ENCODE data around the gene RDH11. TPM values are rescaled to one million over a fixed set of nuclear protein-coding genes. Genes with fewer than 3 reads are reported as not detected.

The RDH11 gene, protein sequence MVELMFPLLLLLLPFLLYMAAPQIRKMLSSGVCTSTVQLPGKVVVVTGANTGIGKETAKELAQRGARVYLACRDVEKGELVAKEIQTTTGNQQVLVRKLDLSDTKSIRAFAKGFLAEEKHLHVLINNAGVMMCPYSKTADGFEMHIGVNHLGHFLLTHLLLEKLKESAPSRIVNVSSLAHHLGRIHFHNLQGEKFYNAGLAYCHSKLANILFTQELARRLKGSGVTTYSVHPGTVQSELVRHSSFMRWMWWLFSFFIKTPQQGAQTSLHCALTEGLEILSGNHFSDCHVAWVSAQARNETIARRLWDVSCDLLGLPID
- total RNA-seq (43.3 TPM), polyA plus RNA-seq (ENCODE audit: insufficient read depth in 1 of 8, insufficient read length in 8 of 8, low replicate concordance in 1 of 8) (10 to 100 TPM; 40.6 to 51.5 (median 44.4) TPM)
- long read RNA-seq, donor 1, partial matches to known transcripts, result 0 of 4 reads
- long read RNA-seq, donor 1, other reads (novel, unspliced or antisense), result 0 of 4 reads
- long read RNA-seq, donor 2, partial matches to known transcripts, result 0 of 2 reads
- long read RNA-seq, donor 2, other reads (novel, unspliced or antisense), result 0 of 2 reads
- long read RNA-seq, donor 3, transcript RDH11-201 (7 exons, 2,588 nt), result major isoform, 13 of 27 reads
- long read RNA-seq, donor 3, partial matches to known transcripts, result 14 of 27 reads
- long read RNA-seq, donor 3, other reads (novel, unspliced or antisense), result 0 of 27 reads
- long read RNA-seq, donor 4, transcript RDH11-201 (7 exons, 2,588 nt), result major isoform, 8 of 9 reads
- long read RNA-seq, donor 4, partial matches to known transcripts, result 0 of 9 reads
- long read RNA-seq, donor 4, other reads (novel, unspliced or antisense), result 0 of 9 reads
- long read RNA-seq, donor 5, transcript RDH11-201 (7 exons, 2,588 nt), result major isoform, 31 of 44 reads
- long read RNA-seq, donor 5, partial matches to known transcripts, result 8 of 44 reads
- long read RNA-seq, donor 5, other reads (novel, unspliced or antisense), result 0 of 44 reads
- long read RNA-seq, donor 6, transcript RDH11-201 (7 exons, 2,588 nt), result major isoform, 12 of 15 reads
- long read RNA-seq, donor 6, partial matches to known transcripts, result 0 of 15 reads
- long read RNA-seq, donor 6, other reads (novel, unspliced or antisense), result 0 of 15 reads
- long read RNA-seq, donor 7, transcript RDH11-201 (7 exons, 2,588 nt), result major isoform, 7 of 8 reads
- long read RNA-seq, donor 7, partial matches to known transcripts, result 0 of 8 reads
- long read RNA-seq, donor 7, other reads (novel, unspliced or antisense), result 0 of 8 reads
- long read RNA-seq, donor 8, transcript RDH11-201 (7 exons, 2,588 nt), result major isoform, 6 of 7 reads
- long read RNA-seq, donor 8, partial matches to known transcripts, result 0 of 7 reads
- long read RNA-seq, donor 8, other reads (novel, unspliced or antisense), result 0 of 7 reads
- long read RNA-seq, donor 9, transcript RDH11-201 (7 exons, 2,588 nt), result major isoform, 6 of 7 reads
- long read RNA-seq, donor 9, partial matches to known transcripts, result 0 of 7 reads
- long read RNA-seq, donor 9, other reads (novel, unspliced or antisense), result 0 of 7 reads
- long read RNA-seq, donor 10, transcript RDH11-201 (7 exons, 2,588 nt), result major isoform, 12 of 12 reads
- long read RNA-seq, donor 10, partial matches to known transcripts, result 0 of 12 reads
- long read RNA-seq, donor 10, other reads (novel, unspliced or antisense), result 0 of 12 reads
- long read RNA-seq, donor 11, transcript RDH11-201 (7 exons, 2,588 nt), result major isoform, 9 of 41 reads
- long read RNA-seq, donor 11, partial matches to known transcripts, result 31 of 41 reads
- long read RNA-seq, donor 11, other reads (novel, unspliced or antisense), result 0 of 41 reads

- Histone ChIP-seq H3K9me3 (replicated peaks; ENCODE audit: control insufficient read depth, low read depth, low read length) (no peaks in the 10 kb centered on the region), H3K4me3 (ENCODE audit: low read length) (peak within 1 kb of the TSS; percentile 80), H3K27ac (ENCODE audit: low read length) (peak within 1 kb of the TSS; percentile 96), H3K36me3 (ENCODE audit: control insufficient read depth, insufficient read depth, low read length) (peaks cover 19% of the 10 kb centered on the region), H3K4me1 (ENCODE audit: control insufficient read depth, insufficient read depth, low read length) (peaks cover 8% of the 10 kb centered on the region), H3K27me3 (ENCODE audit: control insufficient read depth, insufficient read depth, low read length) (no peaks in the 10 kb centered on the region)
- DNase-seq, result peak; percentile 97
- WGBS (ENCODE audit: insufficient coverage), result 0% methylated on average over 22 of the region's 25 CpGs
Measured at GRCh38 chr14:67695394-67695949, at the start of gene RDH11. TSS of gene RDH11 (minus strand) at chr14:67695764. CDS start at chr14:67695703, 61 bp downstream.

DNA sequence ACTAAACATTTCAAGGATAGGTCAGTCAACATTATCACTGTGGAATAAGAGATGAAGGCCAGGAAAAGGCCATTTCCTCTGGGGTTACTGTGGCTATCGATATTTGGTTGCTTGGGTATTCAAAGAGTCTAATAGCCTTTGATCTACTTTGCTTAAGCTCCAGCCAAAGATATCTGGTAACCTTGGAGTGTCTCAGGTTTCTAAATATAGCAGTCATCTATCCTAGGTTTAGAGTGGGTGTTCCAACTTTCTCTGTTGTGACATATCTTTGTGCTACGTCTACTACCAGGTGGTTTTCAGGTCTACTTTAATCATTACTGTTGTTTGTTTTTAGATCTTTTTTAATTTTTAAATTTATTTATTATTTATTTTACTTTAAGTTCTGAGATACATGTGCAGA is 48.5 kb upstream of the RDH11 start:
- Histone ChIP-seq H3K4me3 (ENCODE audit: low read length) (no peak overlapping the region), H3K27me3 (ENCODE audit: control insufficient read depth, insufficient read depth, low read length) (no peaks in the 10 kb centered on the region), H3K9me3 (replicated peaks; ENCODE audit: control insufficient read depth, low read depth, low read length) (no peaks in the 10 kb centered on the region), H3K27ac (ENCODE audit: low read length) (peak overlapping the region; percentile 55), H3K36me3 (ENCODE audit: control insufficient read depth, insufficient read depth, low read length) (peaks cover 19% of the 10 kb centered on the region), H3K4me1 (ENCODE audit: control insufficient read depth, insufficient read depth, low read length) (peaks cover 16% of the 10 kb centered on the region)
- no CpG with 5 or more reads among the region's 2 CpGs for WGBS (ENCODE audit: insufficient coverage)
- DNase-seq, result peak; percentile 25

DNA sequence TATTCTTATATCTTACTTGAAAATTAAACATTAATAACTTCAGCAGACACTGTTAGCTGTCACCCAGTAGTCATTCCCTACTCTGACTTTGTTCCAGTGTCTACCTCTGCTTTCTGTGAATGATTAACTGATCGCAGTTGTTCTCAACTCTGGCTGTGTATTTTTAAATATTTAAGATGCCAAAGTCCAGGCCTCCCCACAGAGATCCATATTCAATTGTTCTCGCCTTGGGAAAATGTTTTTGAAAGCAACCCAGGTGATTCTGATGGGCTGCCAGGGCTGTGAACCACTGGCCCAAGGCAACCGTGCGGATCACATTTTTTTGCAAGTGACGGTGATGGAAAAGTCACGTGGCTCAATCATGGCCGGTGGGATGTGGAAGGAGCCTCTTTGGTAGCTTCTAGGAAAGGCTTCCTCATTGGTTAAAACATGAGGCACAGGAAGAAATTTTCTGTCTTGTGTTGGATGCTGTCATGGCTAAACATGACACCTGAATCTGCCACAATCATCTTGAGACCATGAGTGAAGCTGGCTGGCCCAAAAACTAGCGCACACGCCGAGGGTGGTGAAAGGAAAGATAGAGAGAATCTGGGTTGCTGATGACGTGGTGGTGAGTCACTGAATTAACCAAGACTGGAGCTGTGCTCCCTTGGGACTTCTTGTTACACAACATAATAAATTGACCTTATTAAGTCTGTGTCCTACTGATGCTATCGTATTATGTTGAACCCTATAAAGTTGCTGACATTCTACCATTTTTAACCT is 43.4 kb upstream of the RDH11 start:
- Histone ChIP-seq H3K4me3 (ENCODE audit: low read length) (no peak overlapping the region), H3K36me3 (ENCODE audit: control insufficient read depth, insufficient read depth, low read length) (no peaks in the 10 kb centered on the region), H3K9me3 (replicated peaks; ENCODE audit: control insufficient read depth, low read depth, low read length) (no peaks in the 10 kb centered on the region), H3K27me3 (ENCODE audit: control insufficient read depth, insufficient read depth, low read length) (no peaks in the 10 kb centered on the region), H3K27ac (ENCODE audit: low read length) (no peak overlapping the region), H3K4me1 (ENCODE audit: control insufficient read depth, insufficient read depth, low read length) (peaks cover 32% of the 10 kb centered on the region)
- DNase-seq, result peak; percentile 24
- 75% methylated on average over 7 of the region's 12 CpGs for WGBS (ENCODE audit: insufficient coverage)

DNA sequence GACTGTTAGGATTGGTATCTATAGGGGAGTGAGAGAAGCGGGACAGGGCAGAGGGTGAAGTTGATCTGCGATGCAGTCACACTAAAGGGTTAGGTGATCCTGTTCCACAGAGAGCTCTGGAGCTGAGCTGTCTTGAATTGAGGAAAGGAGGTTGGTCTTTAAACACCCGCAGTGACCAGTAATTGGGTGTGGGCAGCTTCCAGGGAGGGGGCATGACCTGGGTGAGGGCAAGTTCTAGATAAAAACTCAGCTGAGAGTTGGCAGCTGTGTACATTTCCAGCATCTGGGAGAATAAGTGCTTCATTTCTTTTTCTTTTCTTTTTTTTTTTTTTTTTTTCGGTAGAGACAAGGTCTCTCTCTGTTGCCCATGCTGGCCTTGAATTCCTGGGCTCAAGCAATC is 41.2 kb upstream of the RDH11 start:
- no peaks in the 10 kb centered on the region for H3K9me3 ChIP-seq (replicated peaks; ENCODE audit: control insufficient read depth, low read depth, low read length)
- peaks cover 29% of the 10 kb centered on the region for H3K4me1 ChIP-seq (ENCODE audit: control insufficient read depth, insufficient read depth, low read length)
- WGBS (ENCODE audit: insufficient coverage), result 93% methylated on average over 3 of the region's 4 CpGs
- DNase-seq, result no peak
- no peak overlapping the region for H3K27ac ChIP-seq (ENCODE audit: low read length)
- H3K4me3 ChIP-seq (ENCODE audit: low read length), result no peak overlapping the region
- no peaks in the 10 kb centered on the region for H3K36me3 ChIP-seq (ENCODE audit: control insufficient read depth, insufficient read depth, low read length)
- no peaks in the 10 kb centered on the region for H3K27me3 ChIP-seq (ENCODE audit: control insufficient read depth, insufficient read depth, low read length)

DNA sequence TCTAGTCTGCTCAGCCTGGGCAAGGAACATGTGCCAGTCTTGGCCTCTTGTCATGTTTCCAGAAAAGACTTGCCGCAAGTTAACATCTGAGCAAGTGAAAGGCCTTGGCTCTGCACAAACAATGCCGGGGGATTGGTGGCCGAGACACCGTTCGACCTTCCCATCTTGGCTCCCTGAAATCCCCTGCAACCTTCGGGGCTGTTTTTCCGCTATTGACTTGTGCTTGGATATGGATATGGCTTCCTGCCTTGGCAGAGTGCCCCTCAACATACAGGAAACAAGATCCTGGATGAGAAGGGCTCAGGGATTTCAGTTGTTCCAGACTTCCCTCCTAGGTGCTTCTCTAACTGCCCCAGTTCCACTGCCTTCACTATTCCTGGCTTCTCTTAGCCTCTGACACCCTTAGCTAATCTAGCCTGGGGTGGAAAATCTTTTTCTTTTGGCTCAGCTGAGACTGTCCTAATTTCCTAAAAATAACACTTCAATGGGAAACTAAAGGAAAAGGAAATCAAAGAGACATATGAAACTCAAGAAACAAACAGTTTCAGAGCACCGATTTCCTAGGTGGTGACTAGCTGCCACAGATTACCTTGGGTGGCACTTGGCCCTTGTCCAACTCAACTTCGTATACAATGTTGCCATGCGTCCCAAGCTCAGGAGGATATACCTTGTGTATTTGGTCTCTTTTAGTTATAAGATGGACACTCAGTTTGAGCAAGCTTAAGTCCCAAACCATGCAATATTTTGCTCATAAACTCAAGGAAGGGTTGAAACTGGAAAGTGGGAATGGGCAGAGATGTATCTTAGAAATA is 40.0 kb upstream of the RDH11 start:
- no peaks in the 10 kb centered on the region for H3K36me3 ChIP-seq (ENCODE audit: control insufficient read depth, insufficient read depth, low read length)
- peak; percentile 76 for DNase-seq
- 24% methylated on average over 6 of the region's 10 CpGs for WGBS (ENCODE audit: insufficient coverage)
- no peaks in the 10 kb centered on the region for H3K27me3 ChIP-seq (ENCODE audit: control insufficient read depth, insufficient read depth, low read length)
- no peaks in the 10 kb centered on the region for H3K9me3 ChIP-seq (replicated peaks; ENCODE audit: control insufficient read depth, low read depth, low read length)
- peaks cover 29% of the 10 kb centered on the region for H3K4me1 ChIP-seq (ENCODE audit: control insufficient read depth, insufficient read depth, low read length)
- no peak overlapping the region for H3K4me3 ChIP-seq (ENCODE audit: low read length)
- peak overlapping the region; percentile 68 for H3K27ac ChIP-seq (ENCODE audit: low read length)

DNA sequence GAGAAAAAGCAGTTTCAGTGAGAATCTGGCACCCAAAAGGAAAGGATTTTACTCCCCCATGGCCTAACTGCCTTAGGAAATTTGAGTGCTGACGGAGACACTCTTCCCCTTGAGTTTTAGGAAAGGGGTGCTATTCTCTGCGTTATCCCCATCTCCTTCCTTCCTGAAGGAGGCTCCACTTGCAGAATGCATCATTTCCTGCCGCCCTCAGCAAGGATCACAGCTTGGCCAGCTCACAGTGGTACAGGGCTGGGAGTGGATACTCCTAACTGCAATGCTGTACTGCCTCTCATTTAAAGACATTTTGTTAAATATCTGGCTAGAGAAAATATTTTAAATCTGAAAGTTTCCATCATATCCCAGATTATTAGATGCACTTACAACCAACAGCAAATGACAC is 39.1 kb upstream of the RDH11 start:
- Histone ChIP-seq H3K4me3 (ENCODE audit: low read length) (no peak overlapping the region), H3K36me3 (ENCODE audit: control insufficient read depth, insufficient read depth, low read length) (no peaks in the 10 kb centered on the region), H3K9me3 (replicated peaks; ENCODE audit: control insufficient read depth, low read depth, low read length) (no peaks in the 10 kb centered on the region), H3K27ac (ENCODE audit: low read length) (peak overlapping the region; percentile 81), H3K4me1 (ENCODE audit: control insufficient read depth, insufficient read depth, low read length) (peaks cover 29% of the 10 kb centered on the region), H3K27me3 (ENCODE audit: control insufficient read depth, insufficient read depth, low read length) (no peaks in the 10 kb centered on the region)
- peak; percentile 49 for DNase-seq
- 100% methylated on average over 1 of the region's 3 CpGs for WGBS (ENCODE audit: insufficient coverage)

DNA sequence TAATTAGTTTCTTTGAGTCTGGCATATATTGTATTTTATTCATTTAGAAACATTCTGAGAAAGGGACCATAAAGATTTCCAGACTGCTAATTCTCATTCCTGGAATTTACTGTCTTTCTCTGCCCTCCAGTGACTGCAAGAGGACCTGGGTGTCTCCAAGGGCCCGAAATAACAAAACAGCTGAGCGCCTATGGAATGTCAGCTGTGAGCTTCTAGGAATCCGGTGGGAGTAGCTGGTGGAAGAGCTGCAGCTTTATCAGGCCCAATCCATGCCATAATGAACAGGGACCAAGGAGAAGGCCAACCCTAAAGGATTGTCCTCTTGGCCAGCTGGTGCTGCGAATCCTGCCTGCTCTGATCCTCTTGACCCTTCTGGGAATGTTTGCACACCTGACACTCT is 38.1 kb upstream of the RDH11 start:
- H3K4me3 ChIP-seq (ENCODE audit: low read length), result no peak overlapping the region
- peak overlapping the region; percentile 81 for H3K27ac ChIP-seq (ENCODE audit: low read length)
- 70% methylated on average over 3 of the region's 4 CpGs for WGBS (ENCODE audit: insufficient coverage)
- peak; percentile 82 for DNase-seq
- H3K4me1 ChIP-seq (ENCODE audit: control insufficient read depth, insufficient read depth, low read length), result peaks cover 27% of the 10 kb centered on the region
- H3K36me3 ChIP-seq (ENCODE audit: control insufficient read depth, insufficient read depth, low read length), result no peaks in the 10 kb centered on the region
- peaks cover 3% of the 10 kb centered on the region for H3K27me3 ChIP-seq (ENCODE audit: control insufficient read depth, insufficient read depth, low read length)
- no peaks in the 10 kb centered on the region for H3K9me3 ChIP-seq (replicated peaks; ENCODE audit: control insufficient read depth, low read depth, low read length)

All from muscle of leg (tissue), 16 donors.